Transverse colon (tissue), 4 donors: Measurements from ENCODE around the gene UPP2. TPM values are rescaled to one million over a fixed set of nuclear protein-coding genes. Genes with fewer than 3 reads are reported as not detected.

Source experiments
- DNase-seq: peaks from one replicate; pipeline ENCODE4 v3.0.0-alpha.2; 2019
- H3K27ac ChIP-seq, 4 donors: fragments of 200-600 bp; sonication (generic); 2 replicates each; pipeline ENCODE4 v1.5.1; 2016 to 2018; ENCODE audit warnings: inconsistent platforms in 4 of 4
- H3K27me3 ChIP-seq: fragments of 200-600 bp; sonication (generic); 2 replicates; pipeline ENCODE4 v1.5.1; 2017; ENCODE audit warnings: inconsistent platforms
- H3K36me3 ChIP-seq, 4 donors: fragments of 200-600 bp; sonication (generic); 2 replicates each; pipeline ENCODE4 v1.5.1; 2017 to 2019; ENCODE audit warnings: inconsistent platforms in 4 of 4
- H3K4me1 ChIP-seq, 4 donors: fragments of 200-600 bp; sonication (generic); 2 replicates each; pipeline ENCODE4 v1.5.1; 2017 to 2020; ENCODE audit warnings: inconsistent platforms in 4 of 4
- H3K4me3 ChIP-seq, 4 donors: fragments of 200-600 bp; sonication (generic); 1 replicate in 1 of 4; 2 replicates in 3 of 4; pipeline versions ENCODE4 v1.5.1 to v1.6.1; 2017 to 2019; ENCODE audit warnings: inconsistent platforms in 4 of 4
- H3K9me3 ChIP-seq, 2 donors: fragments of 200-600 bp; sonication (generic); 2 replicates each; pipeline ENCODE4 v1.5.1; 2017 to 2019; ENCODE audit warnings: inconsistent platforms in 2 of 2
- CTCF ChIP-seq, 5 experiments: fragments of 200-600 bp in 3 of 5; fragments of 450-650 bp in 2 of 5; sonication (generic) in 3 of 5; IDR thresholded peaks; 1 replicate in 2 of 5; 2 replicates in 3 of 5; pipeline ENCODE4 v1.5.1; 2016 to 2017; ENCODE audit warnings: antibody characterized with exemption in 5 of 5, inconsistent platforms in 3 of 5, mild to moderate bottlenecking in 2 of 5, moderate library complexity in 1 of 5
- EP300 ChIP-seq: sonication (generic); formaldehyde crosslinking; IDR thresholded peaks from one replicate; pipeline ENCODE4 v1.6.1; 2017; ENCODE audit warnings: antibody characterized with exemption, low read depth
- POLR2A ChIP-seq: fragments of 450-650 bp; IDR thresholded peaks from one replicate; pipeline ENCODE4 v1.6.1; 2016; ENCODE audit warnings: antibody characterized with exemption, mild to moderate bottlenecking, moderate library complexity
- POLR2AphosphoS5 ChIP-seq, 3 donors: sonication (generic); formaldehyde crosslinking; IDR thresholded peaks; one replicate each; pipeline ENCODE4 v1.6.1; 2016; ENCODE audit warnings: antibody characterized with exemption in 3 of 3
- WGBS, 2 donors: methylation state at CpG; one replicate each; pipeline ENCODE4 v1.1.5; 2018; ENCODE audit warnings: low coverage in 1 of 2; 5-methylcytosine and 5-hydroxymethylcytosine counted together
- in situ Hi-C, 4 donors: fragments of 200-750 bp; cut with MboI; loops; one replicate each; pipeline versions ENCODE4 v1.15.0 to v1.15.1; 2017; ENCODE audit warnings: low sequenced_read_pairs in 3 of 4, low pct_ligation_motif_present in 1 of 4, low pct_unique_long_range_greater_than_20kb in 1 of 4
- intact Hi-C: fragments of 100-400 bp; cut with DNase I; formaldehyde crosslinking; loops from one replicate; pipeline ENCODE4 v1.15.1; 2023; ENCODE audit warnings: low total_unique reads
- total RNA-seq, 4 donors: library from RNA; depleted of rRNA; stranded (reverse); fragments of >200 nt; gene quantifications; one replicate each; pipeline ENCODE4 v1.1.0, GENCODE V29; 2016

The UPP2 gene
- total RNA-seq, 4 donors from 2014 or later: not detected

GRCh38 chr2:158120664-158121641 lies 19.3 kb downstream of the UPP2 start:
- in situ Hi-C loops (no loop called here), intact Hi-C loops (loop anchor here (5.0 kb wide), 1 partner anchor 999 kb away; no protein-coding TSS in a partner anchor)
- Histone ChIP-seq H3K4me1 (peaks cover 0 to 13% (median 5%) of the 10 kb centered on the region in 4 donors), H3K36me3 (no peaks in the 10 kb centered on the region), H3K27ac (no peak overlapping the region), H3K27me3 (no peaks in the 10 kb centered on the region), H3K4me3 (no peak overlapping the region), H3K9me3 (no peaks in the 10 kb centered on the region)
- no peak for TF ChIP-seq CTCF (IDR thresholded peaks at IDR 0.05)
- TF ChIP-seq POLR2A: no peak
- TF ChIP-seq POLR2AphosphoS5 (IDR thresholded peaks at IDR 0.05): no peak
- TF ChIP-seq EP300: no peak
- WGBS, 2 donors: 75 to 80% methylated on average over 7 to 8 of the region's 8 CpGs
- DNase-seq: no peak

GRCh38 chr2:158124896-158125295 lies 23.2 kb downstream of the UPP2 start:
- 46 to 47% methylated on average over 2 of the region's 2 CpGs for WGBS, 2 donors
- H3K36me3 ChIP-seq: no peaks in the 10 kb centered on the region
- peak; percentile 44 for DNase-seq
- peaks cover 7 to 47% (median 22%) of the 10 kb centered on the region in 4 donors for H3K4me1 ChIP-seq
- in situ Hi-C loops: no loop called here
- intact Hi-C loops: loop anchor here (5.0 kb wide), 1 partner anchor 1003 kb away; no protein-coding TSS in a partner anchor
- H3K4me3 ChIP-seq: no peak overlapping the region
- TF ChIP-seq POLR2AphosphoS5 (IDR thresholded peaks at IDR 0.05): no peak
- no peak for TF ChIP-seq CTCF (IDR thresholded peaks at IDR 0.05)
- no peak for TF ChIP-seq EP300
- no peak for TF ChIP-seq POLR2A
- H3K27me3 ChIP-seq: no peaks in the 10 kb centered on the region
- no peak overlapping the region for H3K27ac ChIP-seq
- no peaks in the 10 kb centered on the region for H3K9me3 ChIP-seq

- Histone ChIP-seq H3K36me3 (no peaks in the 10 kb centered on the region), H3K4me3 (no peak overlapping the region), H3K27ac (no peak overlapping the region), H3K4me1 (peaks cover 7 to 56% (median 21%) of the 10 kb centered on the region in 4 donors), H3K9me3 (no peaks in the 10 kb centered on the region), H3K27me3 (no peaks in the 10 kb centered on the region)
- intact Hi-C loops: no loop called here
- 60 to 80% methylated on average over 4 to 5 of the region's 5 CpGs for WGBS, 2 donors
- DNase-seq: no peak
- in situ Hi-C loops: no loop called here
- TF ChIP-seq CTCF (IDR thresholded peaks at IDR 0.05): no peak
- no peak for TF ChIP-seq POLR2A
- no peak for TF ChIP-seq POLR2AphosphoS5 (IDR thresholded peaks at IDR 0.05)
- no peak for TF ChIP-seq EP300
Measured at GRCh38 chr2:158125756-158126498, 24.3 kb downstream of the UPP2 start.

DNA sequence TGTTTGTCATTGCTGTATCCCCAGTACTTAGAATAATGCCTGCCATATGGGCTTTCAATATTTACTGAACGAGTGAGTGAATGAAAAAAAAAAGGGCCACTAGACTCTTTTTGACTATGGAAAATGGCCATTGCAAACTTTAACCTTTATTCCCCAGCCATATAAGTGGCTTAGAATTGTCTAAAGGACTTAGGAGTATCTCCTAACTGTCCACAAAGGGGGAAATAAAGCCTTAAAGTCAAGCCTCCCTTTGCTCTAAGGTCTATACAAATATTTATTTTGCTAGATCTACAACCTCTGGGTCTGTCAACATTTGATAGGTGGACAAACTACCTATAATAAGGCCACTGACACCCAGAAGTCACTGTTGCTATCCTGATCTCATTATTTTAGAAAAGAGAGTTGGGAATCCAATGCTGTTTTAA lies 25.7 kb downstream of the UPP2 start:
- in situ Hi-C loops (no loop called here), intact Hi-C loops (no loop called here)
- no peak for DNase-seq
- Histone ChIP-seq H3K36me3 (no peaks in the 10 kb centered on the region), H3K4me1 (peaks cover 7 to 69% (median 27%) of the 10 kb centered on the region in 4 donors), H3K27ac (peak overlapping the region in 3 of 4 donors; percentile 61 to 63 (median 61)), H3K9me3 (no peaks in the 10 kb centered on the region), H3K27me3 (no peaks in the 10 kb centered on the region), H3K4me3 (no peak overlapping the region)
- WGBS, 2 donors: 39 to 60% methylated on average over 1 of the region's 1 CpG
- no peak for TF ChIP-seq POLR2A
- no peak for TF ChIP-seq CTCF (IDR thresholded peaks at IDR 0.05)
